ENCODE measurements around the gene NUP133. TPM values are rescaled to one million over a fixed set of nuclear protein-coding genes. Genes with fewer than 3 reads are reported as not detected.
"Not testable (repeated sequence)": the region's sequence is repeated elsewhere in the genome, so short reads cannot be mapped to it uniquely, and the experiment has no call there.

Gene NUP133
- total RNA-seq, 1 donor from 2014 or later: 66.1 TPM

GRCh38 chr1:229482511-229482910 lies 25.6 kb downstream of the NUP133 start:
- Mint-ChIP-seq H3K27ac (ENCODE audit: unreplicated experiment) (no peak overlapping the region), H3K4me1 (peaks cover 5% of the 10 kb centered on the region), H3K27me3 (ENCODE audit: low read depth) (no peaks in the 10 kb centered on the region), H3K9me3 (no peaks in the 10 kb centered on the region), H3K36me3 (ENCODE audit: low read depth) (peaks cover 9% of the 10 kb centered on the region), H3K4me3 (no peak overlapping the region)
- DNase-seq (ENCODE audit: low read depth, low spot score): no peak
- TF ChIP-seq CTCF (conservative IDR thresholded peaks at IDR 0.05): no peak

- H3K9me3 Mint-ChIP-seq: no peaks in the 10 kb centered on the region
- no peak overlapping the region for H3K27ac Mint-ChIP-seq (ENCODE audit: unreplicated experiment)
- TF ChIP-seq CTCF (conservative IDR thresholded peaks at IDR 0.05): no peak
- no peak for DNase-seq (ENCODE audit: low read depth, low spot score)
- H3K4me3 Mint-ChIP-seq: no peak overlapping the region
- H3K4me1 Mint-ChIP-seq: peaks cover 5% of the 10 kb centered on the region
- H3K27me3 Mint-ChIP-seq (ENCODE audit: low read depth): no peaks in the 10 kb centered on the region
- peaks cover 16% of the 10 kb centered on the region for H3K36me3 Mint-ChIP-seq (ENCODE audit: low read depth)
Measured at GRCh38 chr1:229480495-229480894, 27.6 kb downstream of the NUP133 start.

- no peak overlapping the region for H3K4me3 Mint-ChIP-seq
- no peaks in the 10 kb centered on the region for H3K9me3 Mint-ChIP-seq
- DNase-seq (ENCODE audit: low read depth, low spot score): no peak
- peaks cover 5% of the 10 kb centered on the region for H3K4me1 Mint-ChIP-seq
- no peak overlapping the region for H3K27ac Mint-ChIP-seq (ENCODE audit: unreplicated experiment)
- no peak for TF ChIP-seq CTCF (conservative IDR thresholded peaks at IDR 0.05)
- H3K36me3 Mint-ChIP-seq (ENCODE audit: low read depth): peaks cover 20% of the 10 kb centered on the region
- H3K27me3 Mint-ChIP-seq (ENCODE audit: low read depth): no peaks in the 10 kb centered on the region
Measured at GRCh38 chr1:229479660-229480399, 28.3 kb downstream of the NUP133 start.

GRCh38 chr1:229478852-229479251 lies 29.3 kb downstream of the NUP133 start:
- no peak overlapping the region for H3K27ac Mint-ChIP-seq (ENCODE audit: unreplicated experiment)
- H3K36me3 Mint-ChIP-seq (ENCODE audit: low read depth): peaks cover 17% of the 10 kb centered on the region
- no peaks in the 10 kb centered on the region for H3K9me3 Mint-ChIP-seq
- TF ChIP-seq CTCF (conservative IDR thresholded peaks at IDR 0.05): no peak
- no peaks in the 10 kb centered on the region for H3K27me3 Mint-ChIP-seq (ENCODE audit: low read depth)
- no peak for DNase-seq (ENCODE audit: low read depth, low spot score)
- no peak overlapping the region for H3K4me3 Mint-ChIP-seq
- H3K4me1 Mint-ChIP-seq: peaks cover 5% of the 10 kb centered on the region

- not testable (repeated sequence) for DNase-seq (ENCODE audit: low read depth, low spot score); H3K4me1 Mint-ChIP-seq; H3K27ac Mint-ChIP-seq (ENCODE audit: unreplicated experiment); H3K4me3 Mint-ChIP-seq; H3K27me3 Mint-ChIP-seq (ENCODE audit: low read depth); H3K9me3 Mint-ChIP-seq
- H3K36me3 Mint-ChIP-seq (ENCODE audit: low read depth): peaks cover 13% of the 10 kb centered on the region
Measured at GRCh38 chr1:229475859-229476258, 32.3 kb downstream of the NUP133 start.

GRCh38 chr1:229474509-229474908 lies 33.6 kb downstream of the NUP133 start:
- no peak for DNase-seq (ENCODE audit: low read depth, low spot score)
- Mint-ChIP-seq H3K4me1 (no peaks in the 10 kb centered on the region), H3K36me3 (ENCODE audit: low read depth) (peaks cover 13% of the 10 kb centered on the region), H3K27ac (ENCODE audit: unreplicated experiment) (no peak overlapping the region), H3K27me3 (ENCODE audit: low read depth) (no peaks in the 10 kb centered on the region), H3K4me3 (no peak overlapping the region), H3K9me3 (no peaks in the 10 kb centered on the region)
- no peak for TF ChIP-seq CTCF (conservative IDR thresholded peaks at IDR 0.05)

Measured in neural crest cell (in vitro differentiated cells).